HG02588 (cell line): ENCODE measurements around the gene CYP4V2.

Source experiments
- ATAC-seq: cut with Tn5 transposase; IDR thresholded peaks from one replicate; pipeline ENCODE4 v1.9.1; 2021; ENCODE audit warnings: mild to moderate bottlenecking, moderate library complexity; ENCODE audit not compliant: unreplicated experiment

CYP4V2 gene

DNA sequence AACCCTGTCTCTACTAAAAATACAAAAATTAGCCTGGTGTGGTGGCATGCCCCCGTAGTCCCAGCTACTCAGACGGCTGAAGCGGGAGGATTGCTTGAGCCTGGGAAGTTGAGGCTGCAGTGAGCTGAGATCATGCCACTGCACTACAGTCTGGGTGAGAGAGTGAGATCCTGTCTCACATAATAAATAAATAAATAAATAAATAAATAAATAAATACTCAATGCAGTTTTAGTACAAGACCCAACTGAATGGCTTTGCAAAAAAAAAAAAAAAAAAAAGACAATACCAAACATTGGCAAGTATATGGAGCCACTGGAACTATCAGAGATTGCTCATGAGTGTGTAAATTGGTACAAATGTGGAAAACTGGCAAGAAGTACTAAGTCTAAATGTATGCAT is 3.3 kb upstream of the CYP4V2 start:
- no peak for ATAC-seq

DNA sequence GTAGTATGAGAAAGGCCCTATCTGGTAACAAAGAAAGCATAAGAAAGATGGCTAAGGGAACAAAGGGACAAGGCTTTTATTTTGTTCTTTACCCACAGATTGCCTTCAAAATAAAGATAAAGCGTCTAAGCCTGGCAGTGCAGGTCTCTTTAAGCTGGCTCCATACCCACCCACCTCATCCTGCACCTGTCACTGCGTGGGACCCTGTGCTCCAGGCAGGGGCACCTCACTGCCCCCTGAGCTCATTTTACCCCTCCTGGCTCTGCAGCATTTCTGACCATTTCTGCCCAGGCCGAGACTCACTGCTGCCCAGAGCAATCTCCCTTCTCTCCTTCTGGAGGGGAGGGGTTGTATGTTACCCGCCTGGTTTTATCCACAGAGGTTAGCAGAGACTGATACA is 1.7 kb upstream of the CYP4V2 start:
- no peak for ATAC-seq

DNA sequence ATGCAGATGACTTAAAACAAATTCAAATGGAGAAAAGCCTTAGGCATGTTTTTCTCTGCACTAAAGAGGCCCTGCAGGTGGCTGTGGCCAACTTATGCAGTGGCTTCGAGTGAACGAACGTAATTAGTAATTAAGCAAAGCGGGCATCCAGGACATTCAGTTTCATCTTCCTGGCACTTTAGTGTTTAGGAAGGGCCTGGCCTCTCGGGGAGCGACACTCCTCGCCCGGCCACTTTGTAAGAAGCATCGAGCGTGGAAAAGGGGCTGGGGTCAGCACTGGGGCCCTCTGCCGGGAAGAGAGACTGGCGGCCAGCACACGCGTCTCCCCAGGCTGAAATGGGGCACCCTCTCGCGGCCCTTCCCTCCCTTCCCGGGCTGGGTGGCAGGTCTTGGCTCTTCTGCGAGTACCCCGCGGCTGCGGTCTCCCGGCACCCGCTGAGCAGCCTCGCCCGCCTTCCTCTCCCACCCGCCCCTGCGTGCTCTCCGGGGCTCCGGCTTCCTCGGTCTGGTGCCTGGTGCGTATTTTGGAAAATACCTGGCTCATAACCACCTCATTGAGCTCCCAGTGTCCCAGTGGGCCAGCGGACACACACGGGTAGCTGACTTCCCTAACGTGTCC is 677 bp upstream of the CYP4V2 start:
- peak; percentile 31 for ATAC-seq

DNA sequence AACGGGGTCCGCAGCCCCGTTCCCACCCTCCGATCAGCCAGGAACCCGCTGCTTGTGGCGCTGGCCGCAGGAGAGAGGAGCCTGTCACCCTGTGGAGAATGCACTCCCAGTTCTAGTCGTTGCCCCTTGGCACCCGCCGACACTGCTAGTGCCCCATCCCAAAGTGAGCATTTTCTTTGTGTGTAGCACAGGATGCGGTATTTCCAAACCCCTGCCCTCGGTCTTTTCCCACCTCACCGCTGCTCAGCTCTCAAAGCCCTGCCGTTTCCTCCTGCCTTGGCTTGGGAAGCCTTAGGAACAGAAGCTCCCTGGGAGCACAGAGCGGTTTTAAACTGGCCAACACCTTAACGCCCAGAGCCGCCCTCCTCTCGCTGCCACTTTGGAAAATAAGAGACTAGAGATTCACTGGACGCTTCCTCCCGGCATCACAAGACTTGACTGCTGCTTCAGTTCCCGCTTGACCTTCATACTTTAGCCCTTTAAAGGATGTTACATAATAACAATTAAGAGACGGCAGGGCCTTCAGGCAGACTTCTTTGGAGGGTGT is 772 bp downstream of the CYP4V2 start:
- ATAC-seq, result peak; percentile 11

DNA sequence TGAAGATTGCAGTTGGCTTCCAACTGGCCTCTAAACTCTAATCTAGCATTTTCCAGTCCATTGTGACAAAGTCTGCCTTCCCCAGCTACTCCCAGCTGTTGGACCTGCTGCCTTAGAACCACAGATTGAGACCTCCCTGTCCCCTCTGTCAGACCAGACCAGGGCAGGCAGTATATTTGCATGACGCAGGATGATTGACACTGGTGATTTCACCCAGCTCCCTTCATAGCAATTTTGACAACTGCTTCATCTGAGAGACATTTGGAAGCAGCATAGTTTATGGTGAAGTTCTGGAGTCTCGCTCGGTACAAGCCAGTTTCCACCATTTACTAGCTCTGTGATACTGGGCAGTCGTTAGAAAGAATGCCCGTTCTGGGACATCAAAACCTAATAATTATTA is 2.5 kb downstream of the CYP4V2 start:
- no peak for ATAC-seq

DNA sequence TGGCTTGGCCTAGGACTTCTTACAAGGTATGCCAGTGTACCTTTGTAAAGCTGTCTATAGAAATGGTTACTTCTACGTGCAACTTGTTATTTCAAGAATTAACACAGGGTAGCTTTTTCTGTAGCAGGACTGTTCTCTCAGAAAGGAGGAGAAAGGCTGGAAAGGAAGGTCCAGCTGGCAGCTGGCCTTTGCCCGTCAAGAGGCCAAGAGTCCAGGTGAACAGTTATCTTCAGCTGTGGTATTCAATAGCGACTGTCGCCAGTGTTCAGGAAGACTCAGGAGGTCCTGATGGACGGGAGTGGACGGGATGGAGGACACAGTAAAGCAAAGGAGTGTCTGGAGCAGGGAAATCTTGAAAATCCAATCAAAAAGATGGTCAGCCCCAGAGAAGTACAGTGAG is 4.7 kb downstream of the CYP4V2 start:
- no peak for ATAC-seq

DNA sequence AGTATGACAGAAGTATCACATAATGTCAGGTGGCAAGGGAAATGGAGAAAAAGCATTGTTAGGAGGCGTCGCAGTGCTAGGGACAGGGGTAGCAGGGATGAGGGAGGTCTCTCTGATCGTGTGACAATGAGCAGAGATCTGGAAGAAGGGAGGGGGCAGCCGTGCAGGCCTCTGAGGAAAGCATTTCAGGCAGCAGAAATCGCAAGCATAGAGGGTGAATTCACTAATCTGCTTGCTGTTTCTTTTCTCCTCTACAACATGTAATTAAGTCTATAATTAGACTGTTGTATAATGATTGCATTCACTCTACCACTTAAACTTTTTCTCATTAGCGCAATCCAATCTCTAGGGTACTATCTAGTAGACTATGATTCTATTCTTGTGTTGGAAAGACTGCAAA is 9.1 kb downstream of the CYP4V2 start:
- ATAC-seq, result no peak

DNA sequence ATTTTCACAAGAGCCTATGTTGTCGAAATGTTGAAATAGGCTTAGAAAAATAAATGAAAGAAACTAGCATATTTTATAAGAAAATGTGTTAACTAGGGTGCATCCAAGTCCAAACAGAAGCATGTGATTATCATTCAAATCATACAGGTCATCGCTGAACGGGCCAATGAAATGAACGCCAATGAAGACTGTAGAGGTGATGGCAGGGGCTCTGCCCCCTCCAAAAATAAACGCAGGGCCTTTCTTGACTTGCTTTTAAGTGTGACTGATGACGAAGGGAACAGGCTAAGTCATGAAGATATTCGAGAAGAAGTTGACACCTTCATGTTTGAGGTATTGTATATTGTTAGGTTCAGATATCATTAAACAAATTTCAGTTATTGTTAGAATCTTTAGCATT is 9.6 kb downstream of the CYP4V2 start:
- no peak for ATAC-seq

DNA sequence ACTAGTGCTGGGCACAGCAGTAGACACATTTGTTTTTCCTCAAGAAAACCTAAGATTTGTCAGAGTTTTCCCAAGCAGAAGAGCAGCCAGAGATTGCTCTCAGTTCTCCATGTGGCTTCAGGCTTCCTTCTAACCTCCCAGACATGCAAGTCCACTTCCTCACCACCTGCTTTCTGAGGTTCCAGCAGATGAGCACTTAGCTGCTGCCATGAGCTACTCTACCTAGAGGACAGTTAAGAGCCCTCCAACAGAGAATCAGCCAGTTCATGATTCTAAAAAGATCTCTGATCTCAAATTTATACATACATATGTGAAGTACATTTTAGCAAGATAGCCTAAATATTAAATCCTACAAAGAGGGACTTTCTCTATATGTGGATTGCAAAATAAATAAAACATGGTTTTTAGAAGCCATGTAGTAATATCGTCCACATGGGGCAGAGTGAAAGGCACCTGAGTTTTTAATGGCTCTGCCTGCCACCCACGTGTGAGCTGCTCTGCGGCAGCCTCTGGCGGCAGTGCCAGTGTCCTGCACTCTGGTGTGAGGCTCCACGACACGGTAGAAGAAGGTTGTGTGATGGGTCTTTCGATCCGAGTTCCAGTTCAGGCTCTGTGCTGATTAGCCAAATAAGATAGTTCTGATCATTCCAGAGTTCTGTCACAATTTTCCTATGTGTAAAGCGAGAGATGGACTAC is 10.3 kb downstream of the CYP4V2 start:
- ATAC-seq, result peak; percentile 93

DNA sequence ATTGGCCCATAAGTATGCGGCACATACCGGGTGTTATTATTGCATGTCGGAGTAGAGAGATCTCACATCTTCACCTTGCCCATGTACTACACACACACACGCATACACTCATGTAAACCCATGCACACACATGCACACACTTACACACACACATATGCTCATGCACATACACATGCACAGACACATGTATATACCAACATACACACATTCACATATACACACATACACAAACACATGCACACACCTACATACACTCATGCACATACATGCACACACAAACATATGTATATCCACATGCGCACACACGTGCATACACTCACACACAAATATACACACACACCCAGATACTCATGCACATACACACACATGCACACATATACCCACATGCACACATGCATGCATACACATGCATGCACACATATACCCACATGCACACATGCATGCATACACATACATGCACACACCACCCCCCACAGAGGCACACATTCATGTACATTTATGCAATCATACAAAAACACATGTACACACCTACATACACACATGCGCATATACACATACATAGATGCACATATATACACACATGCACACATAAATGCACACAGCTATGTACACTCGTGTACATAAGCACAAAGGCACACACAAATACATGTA is 11.2 kb downstream of the CYP4V2 start:
- ATAC-seq, result no peak

DNA sequence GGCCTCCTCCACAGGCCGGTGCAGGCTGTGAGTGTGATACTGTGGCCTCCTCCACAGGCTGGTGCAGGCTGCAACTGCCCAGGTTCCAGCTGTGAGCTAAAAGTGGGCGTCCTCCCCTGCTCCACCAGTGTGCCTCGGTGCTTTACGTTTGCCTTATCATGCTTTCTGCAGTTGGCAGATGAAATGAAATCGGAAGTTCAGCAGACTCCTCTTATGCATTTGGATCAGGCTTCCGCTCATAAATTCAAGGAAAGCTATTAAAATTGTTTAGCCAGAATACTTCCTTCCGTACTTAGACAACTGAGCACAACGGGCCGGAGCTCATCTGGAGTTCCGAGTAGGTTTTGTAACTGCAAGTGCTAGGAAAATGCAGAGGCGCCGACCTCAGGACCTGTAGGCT is 12.0 kb downstream of the CYP4V2 start:
- no peak for ATAC-seq

DNA sequence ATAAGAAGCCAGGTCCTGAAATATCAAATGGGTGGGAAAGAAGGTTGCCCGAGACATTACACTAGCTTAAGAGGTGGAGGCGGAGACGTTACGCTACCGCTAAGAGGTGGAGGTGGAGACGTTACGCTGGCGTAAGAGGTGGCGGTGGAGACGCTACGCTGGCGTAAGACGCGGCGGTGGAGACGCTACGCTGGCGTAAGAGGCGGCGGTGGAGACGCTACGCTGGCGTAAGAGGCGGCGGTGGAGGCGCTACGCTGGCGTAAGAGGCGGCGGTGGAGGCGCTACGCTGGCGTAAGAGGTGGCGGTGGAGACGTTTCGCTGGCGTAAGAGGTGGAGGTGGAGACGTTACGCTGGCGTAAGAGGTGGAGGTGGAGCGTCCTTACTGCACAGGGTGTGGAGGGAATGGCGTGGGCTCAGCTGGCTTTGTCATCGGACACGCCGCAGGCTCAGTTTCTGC is 12.8 kb downstream of the CYP4V2 start:
- ATAC-seq, result no peak

DNA sequence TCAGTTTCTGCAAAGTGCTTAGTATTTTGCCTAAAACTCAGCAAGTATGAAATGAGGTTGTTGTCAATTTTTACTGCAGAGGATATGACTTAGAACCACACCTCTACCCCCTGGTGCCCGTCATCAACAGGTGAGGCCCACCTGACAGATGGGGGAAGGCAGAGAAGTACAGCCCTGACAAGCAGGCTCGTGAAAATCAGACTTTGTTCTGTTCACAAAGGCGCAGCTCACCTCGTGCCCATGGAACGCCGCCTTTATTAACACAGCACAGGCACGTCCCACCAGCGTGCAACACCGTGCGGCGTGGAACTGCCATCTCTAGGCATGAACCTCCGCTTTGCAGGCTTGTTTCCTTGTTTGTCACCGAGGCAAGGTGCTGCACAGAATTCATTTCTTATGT is 13.3 kb downstream of the CYP4V2 start:
- no peak for ATAC-seq

DNA sequence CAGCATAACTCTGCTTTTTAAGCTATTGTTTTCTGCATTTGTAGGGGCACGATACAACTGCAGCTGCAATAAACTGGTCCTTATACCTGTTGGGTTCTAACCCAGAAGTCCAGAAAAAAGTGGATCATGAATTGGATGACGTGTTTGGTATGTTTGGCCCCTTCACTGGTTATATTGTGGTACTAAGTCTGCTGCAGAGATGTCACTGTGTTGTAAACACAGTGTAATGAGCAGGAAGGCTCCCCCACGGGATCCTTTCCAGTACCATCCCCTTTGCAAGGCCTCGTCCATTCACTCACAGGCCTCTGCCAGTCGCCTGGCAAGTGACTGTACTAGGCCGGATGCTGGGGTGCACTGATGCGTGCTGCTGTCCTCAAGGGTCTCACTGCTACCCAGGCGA is 13.8 kb downstream of the CYP4V2 start:
- no peak for ATAC-seq

DNA sequence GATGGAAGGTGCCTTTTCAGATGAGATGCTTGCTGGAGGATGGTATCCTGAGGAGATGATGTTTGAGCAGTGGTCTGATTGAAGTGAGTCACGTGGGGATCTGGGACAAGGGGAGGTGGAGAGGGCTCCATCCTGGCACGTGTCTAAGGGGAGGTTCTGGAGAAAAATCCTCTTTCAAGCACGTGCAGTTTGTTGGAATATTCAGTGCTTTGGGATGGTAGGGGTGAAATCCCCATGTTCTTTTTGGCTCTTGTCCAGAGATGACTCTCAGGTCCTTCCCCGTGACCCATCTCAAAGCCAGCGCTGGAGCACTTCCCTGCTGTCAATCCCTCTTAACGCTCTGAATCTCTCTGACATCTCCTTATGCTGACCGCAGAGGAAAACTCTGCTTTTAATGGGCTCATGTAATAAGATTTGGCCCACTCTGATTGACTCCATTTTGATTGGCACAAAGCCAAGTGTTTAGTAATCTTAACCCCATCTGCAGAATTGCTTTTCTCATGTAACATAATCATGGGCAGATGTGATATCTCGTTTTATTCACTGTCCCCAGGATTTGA is 25.2 kb downstream of the CYP4V2 start:
- no peak for ATAC-seq

DNA sequence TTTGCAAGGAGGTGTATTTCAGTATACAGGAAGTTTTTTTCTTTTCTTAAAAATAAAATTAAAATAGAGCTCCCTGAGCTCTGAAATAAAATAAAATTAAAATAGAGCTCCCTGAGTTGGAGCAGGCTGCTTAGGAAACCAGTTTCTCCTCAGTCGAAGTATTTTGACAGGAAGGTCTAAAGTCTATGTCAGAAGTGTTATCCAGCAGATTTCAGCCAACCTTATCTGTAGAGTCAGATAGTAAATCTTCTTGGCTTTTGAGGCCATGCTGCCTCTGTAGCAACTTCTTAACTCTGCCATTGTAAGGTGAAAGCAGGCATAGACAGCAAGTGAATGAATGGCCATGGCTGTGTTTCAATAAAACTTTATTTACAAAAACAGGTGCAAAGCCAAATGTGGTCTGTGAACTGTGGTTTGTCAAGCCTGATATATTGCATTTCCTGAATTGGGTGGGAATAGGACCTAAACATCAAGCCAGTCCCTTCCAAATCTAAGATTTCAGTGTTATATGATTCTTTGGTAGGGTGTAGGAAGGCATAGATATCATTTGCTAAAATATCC is 26.4 kb downstream of the CYP4V2 start:
- no peak for ATAC-seq

DNA sequence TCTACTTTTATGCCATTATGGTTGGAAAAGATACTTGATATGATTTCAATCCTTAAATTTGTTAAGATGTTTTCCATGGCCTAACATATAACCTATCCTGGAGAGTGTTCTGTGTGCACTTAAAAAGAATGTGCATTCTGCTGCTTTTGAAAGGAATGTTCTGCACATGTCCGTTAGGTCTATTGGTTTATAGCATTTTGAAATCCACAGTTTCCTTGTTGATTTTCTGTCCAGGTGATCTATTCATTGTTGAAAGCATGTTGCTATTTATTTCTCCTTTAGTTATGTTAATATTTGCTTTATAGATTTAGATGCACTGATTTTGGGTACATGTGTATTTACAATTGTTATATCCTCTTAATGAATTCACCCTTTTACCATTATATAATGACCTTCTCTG is 30.3 kb downstream of the CYP4V2 start:
- ATAC-seq, result no peak

DNA sequence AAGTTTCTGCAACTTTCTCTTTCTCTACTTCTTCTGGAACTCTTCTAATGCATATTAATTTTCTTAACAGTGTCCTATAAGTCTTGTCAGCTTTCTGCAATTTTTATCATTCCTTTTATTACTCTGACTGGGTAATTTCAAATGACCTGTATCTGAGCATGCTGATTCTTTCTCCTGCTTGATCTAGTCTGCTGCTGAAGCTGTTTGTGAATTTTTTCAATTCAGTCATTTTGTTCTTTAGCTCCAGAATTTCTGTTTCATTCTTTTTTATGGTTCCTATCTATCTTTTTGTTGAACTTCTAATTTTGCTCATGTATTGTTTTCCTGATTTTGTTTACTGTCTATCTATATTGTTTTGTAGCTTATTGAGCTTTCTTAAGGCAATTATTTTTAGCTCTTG is 34.5 kb downstream of the CYP4V2 start:
- ATAC-seq, result no peak

DNA sequence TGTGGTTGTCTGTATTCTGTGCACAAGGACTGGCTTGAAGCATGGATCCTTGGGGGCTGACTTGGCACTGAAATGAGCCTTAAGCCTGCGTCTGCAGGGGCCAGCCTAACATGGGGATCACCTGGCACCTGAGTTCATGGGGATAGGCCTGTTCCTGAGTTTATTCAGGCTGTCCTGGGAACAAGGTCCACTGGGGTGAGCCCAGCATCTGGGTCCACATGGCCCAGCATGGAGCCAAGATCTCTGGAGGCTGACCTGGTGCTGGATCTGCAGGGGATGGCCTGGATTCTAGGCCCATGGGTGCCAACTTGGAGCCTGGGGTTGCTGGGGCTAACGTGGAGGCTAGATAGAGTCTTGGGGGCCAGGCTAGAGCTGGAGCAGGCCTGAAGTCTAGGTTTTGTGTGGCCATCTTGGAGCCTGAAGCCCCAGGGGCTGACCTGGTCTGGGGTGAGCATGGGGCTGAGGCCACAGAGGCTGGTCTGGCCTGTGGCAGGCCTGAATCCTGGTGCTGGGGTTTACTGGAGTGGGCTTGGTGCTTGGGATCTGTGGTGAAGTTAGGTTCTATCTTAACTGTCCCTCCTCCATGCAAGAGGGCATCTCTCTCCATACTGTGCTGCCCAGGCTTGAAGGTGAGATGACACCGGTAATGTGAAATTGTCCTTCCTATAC is 35.3 kb downstream of the CYP4V2 start:
- no peak for ATAC-seq

DNA sequence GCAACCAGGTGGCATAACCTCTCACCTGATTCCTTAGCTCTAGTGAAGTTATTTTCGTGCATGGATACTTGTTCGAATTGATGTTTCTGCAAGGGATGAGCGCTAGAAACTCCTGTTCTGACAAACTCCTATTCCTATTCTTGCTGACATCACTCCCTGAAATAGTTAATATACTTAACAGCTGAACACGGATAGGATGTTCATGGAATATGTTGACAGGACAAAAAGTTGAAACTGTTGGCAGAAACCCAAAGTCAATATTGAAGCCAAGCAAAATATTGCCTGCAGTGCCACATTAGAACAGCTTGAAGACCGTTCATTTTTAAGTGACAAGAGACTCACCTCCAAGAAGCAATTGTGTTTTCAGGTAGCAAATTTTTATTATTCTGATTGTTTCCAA is 35.9 kb downstream of the CYP4V2 start, which contains the start of gene KLKB1:
Gene KLKB1 (plus strand): TSS at position 287 of the 400 bp plus-strand sequence. CDS start 689 bp downstream, outside the sequence.
- ATAC-seq, result no peak
